ENCODE data around the gene CDK5RAP3. TPM values are rescaled to one million over a fixed set of nuclear protein-coding genes. Genes with fewer than 3 reads are reported as not detected.

Gene CDK5RAP3
- total and polyA plus RNA-seq, 2 of the 13 experiments (the other 11 are each of a cell fraction or from before 2014, with no cell fraction given) = 128 to 154 TPM

DNA sequence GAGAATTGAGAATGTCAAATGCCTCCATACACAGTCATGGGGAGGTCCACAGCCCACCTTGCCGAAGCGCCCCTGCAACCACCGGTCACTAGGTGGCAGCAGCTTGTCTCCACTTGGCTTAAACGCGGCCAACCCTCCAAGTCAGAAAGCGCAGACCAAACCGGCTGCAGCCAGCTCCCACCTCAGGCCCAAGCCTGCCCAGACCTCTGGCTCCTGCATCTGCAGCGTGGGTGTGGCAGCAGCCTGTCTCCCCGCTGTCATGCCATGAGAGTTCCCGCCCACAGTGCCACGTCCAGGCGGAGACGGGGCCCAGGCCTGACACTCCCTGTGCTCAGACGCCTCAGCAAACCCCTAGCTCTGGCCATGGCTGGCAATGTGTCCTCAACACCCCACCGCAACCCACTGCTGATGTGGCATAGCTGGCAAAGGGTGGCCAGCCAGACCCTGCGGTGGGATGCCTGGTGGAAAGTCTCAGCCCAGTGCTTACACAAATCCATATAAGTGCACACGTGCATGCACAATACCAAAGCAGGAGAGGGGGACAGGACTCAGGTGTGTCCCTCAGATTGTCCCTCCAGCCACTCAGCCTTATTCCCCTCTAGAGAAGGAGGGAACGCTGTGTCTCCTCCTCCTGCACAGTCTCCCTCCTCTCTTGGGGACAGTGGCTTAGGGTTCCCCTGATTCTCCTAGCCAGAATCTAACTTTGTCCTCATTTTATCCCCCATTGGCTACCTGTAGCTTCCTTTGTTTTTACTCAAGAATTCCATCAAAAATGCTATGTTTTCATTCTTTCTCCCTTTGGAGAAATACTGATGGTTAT, 55.8 kb downstream of the CDK5RAP3 start:
- in situ Hi-C loops (cut with HindIII; ENCODE audit: extremely low pct_ligation_motif_present, low pct_unique_long_range_greater_than_20kb) = loop anchor here (5.0 to 10.0 kb wide), 4 partner anchors 46 to 586 kb away; partner anchors contain the start of gene HOXB7
- H3K27ac ChIP-seq (ENCODE audit: extremely low read length, insufficient read depth, low read length) = no peak overlapping the region
- no TSS peak for BruUV-seq (replicated peaks)
- TF ChIP-seq, protein P1, sequence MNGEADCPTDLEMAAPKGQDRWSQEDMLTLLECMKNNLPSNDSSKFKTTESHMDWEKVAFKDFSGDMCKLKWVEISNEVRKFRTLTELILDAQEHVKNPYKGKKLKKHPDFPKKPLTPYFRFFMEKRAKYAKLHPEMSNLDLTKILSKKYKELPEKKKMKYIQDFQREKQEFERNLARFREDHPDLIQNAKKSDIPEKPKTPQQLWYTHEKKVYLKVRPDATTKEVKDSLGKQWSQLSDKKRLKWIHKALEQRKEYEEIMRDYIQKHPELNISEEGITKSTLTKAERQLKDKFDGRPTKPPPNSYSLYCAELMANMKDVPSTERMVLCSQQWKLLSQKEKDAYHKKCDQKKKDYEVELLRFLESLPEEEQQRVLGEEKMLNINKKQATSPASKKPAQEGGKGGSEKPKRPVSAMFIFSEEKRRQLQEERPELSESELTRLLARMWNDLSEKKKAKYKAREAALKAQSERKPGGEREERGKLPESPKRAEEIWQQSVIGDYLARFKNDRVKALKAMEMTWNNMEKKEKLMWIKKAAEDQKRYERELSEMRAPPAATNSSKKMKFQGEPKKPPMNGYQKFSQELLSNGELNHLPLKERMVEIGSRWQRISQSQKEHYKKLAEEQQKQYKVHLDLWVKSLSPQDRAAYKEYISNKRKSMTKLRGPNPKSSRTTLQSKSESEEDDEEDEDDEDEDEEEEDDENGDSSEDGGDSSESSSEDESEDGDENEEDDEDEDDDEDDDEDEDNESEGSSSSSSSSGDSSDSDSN (CRISPR knock-in tag; IDR thresholded peaks at IDR 0.05) = peak; percentile 13; the same call in 1 of the 2 replicates
- TF ChIP-seq ZNF335 (CRISPR knock-in tag; IDR thresholded peaks at IDR 0.05) (no peak), CREM (IDR thresholded peaks at IDR 0.05) (no peak), CREM (CRISPR knock-in tag; IDR thresholded peaks at IDR 0.05) (no peak), SSRP1 (CRISPR knock-in tag; IDR thresholded peaks at IDR 0.05) (no peak), HMG20B (CRISPR knock-in tag; conservative IDR thresholded peaks at IDR 0.05) (no peak), ZNF605 (CRISPR knock-in tag; IDR thresholded peaks at IDR 0.05) (no peak), GTF3A (CRISPR knock-in tag; conservative IDR thresholded peaks at IDR 0.05) (no peak), AHR (CRISPR knock-in tag; IDR thresholded peaks at IDR 0.05) (peak; percentile 84; the same call in 1 of the 2 replicates), ZNF850 (CRISPR knock-in tag; conservative IDR thresholded peaks at IDR 0.05) (no peak), ARID2 (CRISPR knock-in tag; IDR thresholded peaks at IDR 0.05; ENCODE audit: borderline replicate concordance) (no peak)
- TF ChIP-seq, protein P2, sequence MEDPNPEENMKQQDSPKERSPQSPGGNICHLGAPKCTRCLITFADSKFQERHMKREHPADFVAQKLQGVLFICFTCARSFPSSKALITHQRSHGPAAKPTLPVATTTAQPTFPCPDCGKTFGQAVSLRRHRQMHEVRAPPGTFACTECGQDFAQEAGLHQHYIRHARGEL (CRISPR knock-in tag; IDR thresholded peaks at IDR 0.05) = no peak
- TF ChIP-seq, protein P3, sequence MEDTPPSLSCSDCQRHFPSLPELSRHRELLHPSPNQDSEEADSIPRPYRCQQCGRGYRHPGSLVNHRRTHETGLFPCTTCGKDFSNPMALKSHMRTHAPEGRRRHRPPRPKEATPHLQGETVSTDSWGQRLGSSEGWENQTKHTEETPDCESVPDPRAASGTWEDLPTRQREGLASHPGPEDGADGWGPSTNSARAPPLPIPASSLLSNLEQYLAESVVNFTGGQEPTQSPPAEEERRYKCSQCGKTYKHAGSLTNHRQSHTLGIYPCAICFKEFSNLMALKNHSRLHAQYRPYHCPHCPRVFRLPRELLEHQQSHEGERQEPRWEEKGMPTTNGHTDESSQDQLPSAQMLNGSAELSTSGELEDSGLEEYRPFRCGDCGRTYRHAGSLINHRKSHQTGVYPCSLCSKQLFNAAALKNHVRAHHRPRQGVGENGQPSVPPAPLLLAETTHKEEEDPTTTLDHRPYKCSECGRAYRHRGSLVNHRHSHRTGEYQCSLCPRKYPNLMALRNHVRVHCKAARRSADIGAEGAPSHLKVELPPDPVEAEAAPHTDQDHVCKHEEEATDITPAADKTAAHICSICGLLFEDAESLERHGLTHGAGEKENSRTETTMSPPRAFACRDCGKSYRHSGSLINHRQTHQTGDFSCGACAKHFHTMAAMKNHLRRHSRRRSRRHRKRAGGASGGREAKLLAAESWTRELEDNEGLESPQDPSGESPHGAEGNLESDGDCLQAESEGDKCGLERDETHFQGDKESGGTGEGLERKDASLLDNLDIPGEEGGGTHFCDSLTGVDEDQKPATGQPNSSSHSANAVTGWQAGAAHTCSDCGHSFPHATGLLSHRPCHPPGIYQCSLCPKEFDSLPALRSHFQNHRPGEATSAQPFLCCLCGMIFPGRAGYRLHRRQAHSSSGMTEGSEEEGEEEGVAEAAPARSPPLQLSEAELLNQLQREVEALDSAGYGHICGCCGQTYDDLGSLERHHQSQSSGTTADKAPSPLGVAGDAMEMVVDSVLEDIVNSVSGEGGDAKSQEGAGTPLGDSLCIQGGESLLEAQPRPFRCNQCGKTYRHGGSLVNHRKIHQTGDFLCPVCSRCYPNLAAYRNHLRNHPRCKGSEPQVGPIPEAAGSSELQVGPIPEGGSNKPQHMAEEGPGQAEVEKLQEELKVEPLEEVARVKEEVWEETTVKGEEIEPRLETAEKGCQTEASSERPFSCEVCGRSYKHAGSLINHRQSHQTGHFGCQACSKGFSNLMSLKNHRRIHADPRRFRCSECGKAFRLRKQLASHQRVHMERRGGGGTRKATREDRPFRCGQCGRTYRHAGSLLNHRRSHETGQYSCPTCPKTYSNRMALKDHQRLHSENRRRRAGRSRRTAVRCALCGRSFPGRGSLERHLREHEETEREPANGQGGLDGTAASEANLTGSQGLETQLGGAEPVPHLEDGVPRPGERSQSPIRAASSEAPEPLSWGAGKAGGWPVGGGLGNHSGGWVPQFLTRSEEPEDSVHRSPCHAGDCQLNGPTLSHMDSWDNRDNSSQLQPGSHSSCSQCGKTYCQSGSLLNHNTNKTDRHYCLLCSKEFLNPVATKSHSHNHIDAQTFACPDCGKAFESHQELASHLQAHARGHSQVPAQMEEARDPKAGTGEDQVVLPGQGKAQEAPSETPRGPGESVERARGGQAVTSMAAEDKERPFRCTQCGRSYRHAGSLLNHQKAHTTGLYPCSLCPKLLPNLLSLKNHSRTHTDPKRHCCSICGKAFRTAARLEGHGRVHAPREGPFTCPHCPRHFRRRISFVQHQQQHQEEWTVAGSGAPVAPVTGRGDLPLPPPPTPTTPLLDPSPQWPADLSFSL (CRISPR knock-in tag; IDR thresholded peaks at IDR 0.05) = no peak; the same call in 1 of the 2 replicates
- TF ChIP-seq, protein P4, sequence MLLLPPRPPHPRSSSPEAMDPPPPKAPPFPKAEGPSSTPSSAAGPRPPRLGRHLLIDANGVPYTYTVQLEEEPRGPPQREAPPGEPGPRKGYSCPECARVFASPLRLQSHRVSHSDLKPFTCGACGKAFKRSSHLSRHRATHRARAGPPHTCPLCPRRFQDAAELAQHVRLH (CRISPR knock-in tag; IDR thresholded peaks at IDR 0.05; ENCODE audit: borderline replicate concordance, low read depth) = peak; percentile 60; the same call in 1 of the 2 replicates

More for the DNA sequence above, 55.8 kb downstream of the CDK5RAP3 start:
- ChIA-PET CTCF (ENCODE audit: low intra/inter-chr PET ratio, low total read pairs) (interaction anchor here (0.6 to 4.1 kb wide), 8 partner anchors 10 to 105 kb away, joined by 3 to 127 read pairs (median 5); no protein-coding TSS in a partner anchor), POLR2A (interaction anchor here (0.9 to 3.6 kb wide), 7 partner anchors 22 to 85 kb away, joined by 3 to 35 read pairs (median 4); partner anchors contain the start of genes CDK5RAP3, NFE2L1, PNPO and SNX11)
- Histone ChIP-seq H2AFZ (ENCODE audit: low read length) (no peak overlapping the region), H3K4me1 (ENCODE audit: insufficient read depth, low read length) (peaks cover 41% of the 10 kb centered on the region), H3K9ac (ENCODE audit: insufficient read depth, low read depth, low read length) (peak overlapping the region; percentile 13; the same call in 1 of the 2 replicates), H3K9me3 (ENCODE audit: low read length) (no peaks in the 10 kb centered on the region), H3K27me3 (ENCODE audit: control insufficient read depth in 1 of 2, insufficient read depth in 2 of 2, low read length in 2 of 2) (peaks cover 3 to 24% of the 10 kb centered on the region in 2 experiments), H4K20me1 (ENCODE audit: insufficient read depth, low read length) (no peaks in the 10 kb centered on the region), H3K4me3 (replicated peaks in 1 of 3; ENCODE audit: insufficient read depth in 1 of 3, low read depth in 2 of 3, low read length in 3 of 3) (peak overlapping the region in 1 of 3 experiments; percentile 71; a peak in 1 of 6 replicates), H3K79me2 (ENCODE audit: insufficient read depth, low read length) (no peaks in the 10 kb centered on the region), H3K4me2 (ENCODE audit: low read depth, low read length) (peak overlapping the region; percentile 96), H3K36me3 (replicated peaks in 1 of 2; ENCODE audit: control insufficient read depth in 1 of 2, insufficient read depth in 2 of 2, low read length in 2 of 2) (no peaks in the 10 kb centered on the region)
- 29% methylated on average over 11 of the region's 18 CpGs for WGBS (ENCODE audit: low lambda C conversion rate)
- intact Hi-C loops (cut with micrococcal nuclease; ENCODE audit: unreplicated experiment) = loop anchor here (1.0 to 10.0 kb wide), 4 partner anchors 22 to 591 kb away; partner anchors contain the start of genes HOXB8 and NFE2L1
- FAIRE-seq (peak; percentile 56), DNase-seq (ENCODE audit: low spot score) (peak; percentile 79), ATAC-seq (peak; percentile 70)
